GM21737 (cell line): ENCODE results near the gene ADSL.

Source experiments
- ATAC-seq: cut with Tn5 transposase; IDR thresholded peaks from one replicate; pipeline ENCODE4 v1.9.1; 2021; ENCODE audit warnings: mild to moderate bottlenecking, moderate library complexity; ENCODE audit not compliant: unreplicated experiment

The ADSL gene

DNA sequence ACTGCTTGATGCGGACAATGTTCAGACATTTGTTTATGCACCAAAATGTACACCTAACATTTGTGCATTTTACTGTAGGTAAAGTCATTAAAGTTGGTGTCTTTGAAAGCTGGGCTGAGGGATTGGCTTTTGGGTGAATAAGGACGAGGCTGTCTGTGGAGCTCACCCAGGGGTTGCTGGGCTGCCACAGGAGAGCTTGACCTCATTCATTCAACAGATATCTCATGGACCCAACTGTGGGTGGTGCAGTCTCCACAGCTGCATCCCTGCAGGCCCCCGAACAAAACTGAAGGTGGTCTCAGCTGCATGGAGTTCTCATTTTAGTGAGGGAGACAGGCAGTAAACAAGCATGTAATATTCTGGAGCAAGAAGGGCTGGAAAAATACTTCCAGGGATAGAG, 56.8 kb downstream of the ADSL start:
- ATAC-seq: no peak

DNA sequence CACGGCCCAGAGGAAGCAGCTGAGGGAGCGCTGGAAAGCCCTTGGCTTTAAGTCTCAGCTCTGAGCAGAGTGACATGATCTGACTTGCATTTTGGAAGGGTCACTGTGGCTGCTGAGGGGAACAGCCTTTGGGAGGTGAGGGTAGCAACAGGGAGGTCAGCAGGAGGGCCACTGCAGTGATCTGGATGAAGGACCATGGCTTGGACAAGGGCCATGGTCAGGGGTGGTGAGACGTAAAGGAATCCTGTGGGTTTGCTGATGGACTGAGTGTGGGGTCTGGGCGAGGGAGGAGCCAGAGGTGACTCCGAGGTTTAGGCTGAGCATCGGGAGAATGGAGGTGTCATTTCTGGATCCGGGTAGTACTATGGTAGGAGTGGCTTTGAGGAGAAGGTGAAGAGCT, 57.4 kb downstream of the ADSL start:
- no peak for ATAC-seq

DNA sequence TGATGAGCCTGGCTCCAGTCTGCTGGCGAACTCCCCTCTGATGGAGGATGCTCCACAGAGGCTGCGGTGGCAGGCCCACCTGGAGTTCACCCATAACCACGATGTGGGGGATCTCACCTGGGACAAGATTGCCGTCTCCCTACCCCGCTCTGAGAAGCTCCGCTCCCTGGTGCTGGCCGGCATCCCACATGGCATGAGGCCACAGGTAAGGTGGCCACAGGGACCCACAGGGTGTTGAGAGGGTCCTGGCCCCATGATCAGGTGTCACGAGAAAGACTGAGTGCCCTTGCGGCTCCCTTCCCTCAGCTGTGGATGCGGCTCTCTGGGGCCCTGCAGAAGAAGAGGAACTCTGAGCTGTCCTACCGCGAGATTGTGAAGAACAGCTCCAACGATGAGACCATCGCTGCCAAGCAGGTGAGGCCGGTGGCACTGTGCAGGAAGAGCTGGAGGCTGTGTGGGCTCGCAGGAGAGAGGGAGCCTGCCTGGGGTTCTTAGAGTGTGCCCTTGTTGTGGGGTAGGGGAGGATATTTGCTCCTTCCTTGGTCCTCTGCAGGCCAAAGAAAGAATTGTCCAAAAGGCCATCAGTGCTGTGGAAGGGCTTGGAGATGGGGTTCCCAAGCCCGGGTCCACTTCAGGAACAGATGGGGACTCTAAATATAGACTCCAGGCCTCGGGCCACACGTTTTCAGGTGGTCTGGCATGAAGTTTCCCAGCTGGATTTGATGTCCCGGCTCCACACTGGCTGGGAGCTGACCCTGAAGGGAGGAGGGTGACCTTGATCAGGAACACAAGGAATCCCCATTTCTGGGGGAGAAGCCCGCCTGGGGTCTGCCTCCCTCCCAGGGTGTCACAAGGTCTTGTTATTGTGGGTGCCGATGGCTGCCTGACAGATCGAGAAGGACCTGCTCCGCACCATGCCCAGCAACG, 58.2 kb downstream of the ADSL start:
- ATAC-seq: no peak

GRCh38 chr22:40405178-40406062, 59.1 kb downstream of the ADSL start:
- ATAC-seq: no peak

DNA sequence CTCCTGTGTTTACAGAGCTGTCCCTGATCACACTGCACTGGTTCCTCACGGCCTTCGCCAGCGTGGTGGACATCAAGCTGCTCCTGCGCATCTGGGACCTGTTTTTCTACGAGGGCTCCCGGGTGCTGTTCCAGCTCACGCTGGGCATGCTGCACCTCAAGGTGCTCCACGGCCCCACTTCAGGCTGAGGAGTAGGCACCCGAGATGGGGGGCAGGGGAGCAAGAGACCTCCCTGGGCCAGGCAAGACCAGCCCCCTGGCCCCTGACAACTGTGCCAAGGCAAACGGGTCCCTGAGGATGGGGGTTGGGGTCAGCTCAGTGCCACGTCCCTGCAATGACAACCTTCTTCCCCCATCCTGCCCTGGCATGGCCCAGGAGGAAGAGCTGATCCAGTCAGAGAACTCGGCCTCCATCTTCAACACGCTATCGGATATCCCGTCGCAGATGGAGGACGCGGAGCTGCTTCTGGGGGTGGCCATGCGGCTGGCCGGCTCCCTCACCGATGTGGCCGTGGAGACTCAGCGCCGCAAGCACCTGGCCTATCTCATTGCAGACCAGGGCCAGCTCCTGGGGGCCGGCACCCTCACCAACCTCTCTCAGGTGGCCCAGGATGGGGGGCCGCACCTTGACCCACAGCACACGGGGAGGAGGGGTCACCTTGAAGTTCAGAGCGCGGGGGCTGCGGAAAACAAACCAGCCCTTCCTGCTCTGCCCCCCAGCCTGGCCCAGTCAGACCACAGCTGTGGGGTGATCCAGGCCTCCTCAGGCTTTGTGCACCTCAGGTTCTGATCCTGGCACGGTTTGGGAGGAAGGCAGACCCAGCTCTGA, 60.0 kb downstream of the ADSL start:
- ATAC-seq: no peak

- no peak for ATAC-seq
Observed at GRCh38 chr22:40407021-40407761, 60.9 kb downstream of the ADSL start.

GRCh38 chr22:40407831-40408717, 61.8 kb downstream of the ADSL start:
- no peak for ATAC-seq

DNA sequence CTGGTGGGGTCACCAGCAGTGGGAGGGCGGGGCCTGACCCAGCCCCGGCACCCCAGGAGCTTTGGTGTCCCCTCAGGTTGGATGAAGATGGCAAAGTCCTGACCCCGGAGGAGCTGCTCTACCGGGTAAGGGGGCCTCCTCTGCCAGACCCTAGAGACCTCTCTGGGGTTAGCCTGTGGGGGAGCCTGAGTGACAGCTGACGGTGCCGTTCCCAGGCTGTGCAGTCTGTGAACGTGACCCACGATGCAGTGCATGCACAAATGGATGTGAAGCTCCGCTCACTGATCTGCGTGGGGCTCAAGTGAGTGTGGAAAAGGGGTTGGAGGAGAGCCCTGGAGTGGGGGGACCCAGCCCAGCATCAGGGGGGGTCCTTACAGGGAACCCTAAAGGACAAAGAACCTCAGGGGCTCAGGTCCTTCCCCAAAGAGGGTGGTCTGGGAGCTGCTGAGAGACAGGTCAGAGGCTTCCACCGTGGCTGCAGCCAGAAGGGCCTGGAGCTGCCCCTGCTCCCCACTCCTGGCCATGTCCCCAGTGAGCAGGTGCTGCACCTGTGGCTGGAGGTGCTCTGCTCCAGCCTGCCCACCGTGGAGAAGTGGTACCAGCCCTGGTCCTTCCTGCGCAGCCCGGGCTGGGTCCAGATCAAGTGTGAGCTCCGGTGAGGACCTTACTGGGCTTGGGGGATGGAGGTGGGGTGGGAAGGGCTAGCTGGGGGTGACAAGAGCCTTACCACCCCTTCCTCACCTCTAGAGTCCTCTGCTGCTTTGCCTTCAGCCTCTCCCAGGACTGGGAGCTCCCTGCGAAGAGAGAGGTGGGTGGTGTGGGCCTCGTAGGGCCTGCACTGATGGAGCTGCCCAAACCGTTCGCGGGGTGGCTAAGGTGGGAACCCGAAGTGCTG, 62.7 kb downstream of the ADSL start:
- ATAC-seq: no peak

DNA sequence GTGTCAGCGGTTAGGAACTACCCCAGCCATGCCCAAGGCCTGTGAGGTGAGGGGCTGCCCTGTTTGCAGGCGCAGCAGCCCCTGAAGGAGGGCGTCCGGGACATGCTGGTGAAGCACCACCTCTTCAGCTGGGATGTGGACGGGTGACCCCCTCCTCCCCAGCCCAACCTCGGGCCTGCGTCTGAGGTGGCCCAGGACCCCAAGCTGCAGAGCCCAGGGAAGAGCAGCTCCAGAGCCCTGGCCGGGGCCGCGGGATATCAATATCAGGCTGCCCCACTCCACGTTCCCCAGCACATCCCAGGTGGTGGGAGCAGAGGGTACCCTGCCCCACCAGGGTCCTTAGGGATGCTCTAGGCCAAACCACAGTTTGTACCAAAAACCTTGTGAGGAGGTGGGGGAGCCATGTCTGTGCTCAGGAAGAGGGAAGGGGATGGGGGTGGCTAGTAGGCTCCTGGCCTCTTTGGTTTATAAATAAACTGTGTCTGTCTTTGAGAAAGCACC, 63.4 kb downstream of the ADSL start:
- ATAC-seq: no peak

- no peak for ATAC-seq
Observed at GRCh38 chr22:40410272-40410671, 64.0 kb downstream of the ADSL start.

DNA sequence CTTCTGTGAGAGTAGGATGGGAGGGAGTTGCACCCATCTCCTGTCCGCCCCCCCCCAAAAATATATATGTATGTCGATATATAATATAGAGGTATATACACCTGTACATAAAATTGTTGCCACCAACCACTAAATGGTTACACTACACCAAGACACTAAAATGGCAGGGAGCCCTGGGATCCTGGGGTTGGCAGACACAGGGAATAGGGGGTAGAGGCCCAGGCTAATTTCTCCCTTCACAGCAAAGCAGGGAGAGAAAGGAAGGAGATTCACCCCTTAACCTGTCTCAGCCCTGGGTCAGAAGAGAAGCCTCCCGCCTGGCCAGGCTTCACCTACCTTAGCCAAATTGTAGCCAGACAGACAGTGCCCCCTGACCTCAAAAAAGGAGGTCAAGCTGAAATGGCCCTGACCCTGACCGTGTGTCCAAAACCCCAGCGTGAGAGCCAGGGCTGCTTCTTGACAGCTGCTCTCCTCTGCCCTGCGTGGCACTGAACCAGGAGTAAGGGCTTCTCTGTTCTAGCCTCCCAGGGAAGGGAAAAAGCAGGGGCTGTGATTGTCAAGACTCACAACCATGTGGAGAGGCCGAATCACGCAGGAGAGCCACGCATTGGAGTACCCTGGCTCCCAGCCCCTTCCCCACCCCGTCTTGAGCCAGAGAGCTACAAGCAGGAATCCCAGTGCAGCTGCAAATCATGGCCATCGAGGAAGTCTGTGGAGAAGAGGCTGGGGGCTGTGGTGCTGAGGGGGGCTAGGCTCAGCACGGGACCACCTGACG, 64.6 kb downstream of the ADSL start:
- no peak for ATAC-seq

DNA sequence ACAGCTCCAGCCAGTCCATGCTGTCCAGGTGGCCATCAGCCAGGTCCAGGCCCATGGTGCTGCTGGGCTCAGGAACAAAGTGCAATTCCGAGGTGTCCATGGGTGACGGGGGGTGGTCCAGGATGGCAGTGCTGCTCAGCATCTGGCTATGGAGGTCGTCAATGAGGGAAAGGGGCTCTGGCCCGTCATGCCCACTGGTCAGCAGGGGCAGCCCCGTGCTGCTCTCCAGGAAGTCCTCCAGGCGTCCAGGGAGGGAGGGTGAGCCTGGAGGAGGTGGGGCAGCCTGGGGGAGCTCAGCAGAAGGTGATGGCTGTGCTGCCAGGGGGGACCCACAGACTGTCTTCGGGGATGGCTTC, 65.2 kb downstream of the ADSL start:
- ATAC-seq: no peak

GRCh38 chr22:40412441-40412840, 66.1 kb downstream of the ADSL start:
- ATAC-seq: no peak

DNA sequence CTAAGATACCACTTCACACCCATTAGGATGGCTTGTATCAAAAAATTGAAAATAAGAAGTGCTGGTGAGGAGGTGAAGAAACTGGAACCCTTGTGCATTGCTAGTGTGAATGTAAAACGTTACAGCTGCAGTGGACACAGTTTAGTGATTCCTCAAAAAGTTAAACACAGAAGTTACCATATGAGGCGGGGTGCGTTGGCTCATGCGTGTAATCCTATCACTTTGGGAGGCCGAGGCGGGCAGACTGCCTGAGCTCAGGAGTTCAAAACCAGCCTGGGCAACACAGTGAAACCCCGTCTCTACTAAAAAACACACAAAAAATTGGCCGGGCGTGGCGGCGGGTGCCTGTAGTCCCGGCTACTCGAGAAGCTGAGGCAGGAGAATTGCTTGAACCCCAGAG, 67.6 kb downstream of the ADSL start:
- no peak for ATAC-seq

DNA sequence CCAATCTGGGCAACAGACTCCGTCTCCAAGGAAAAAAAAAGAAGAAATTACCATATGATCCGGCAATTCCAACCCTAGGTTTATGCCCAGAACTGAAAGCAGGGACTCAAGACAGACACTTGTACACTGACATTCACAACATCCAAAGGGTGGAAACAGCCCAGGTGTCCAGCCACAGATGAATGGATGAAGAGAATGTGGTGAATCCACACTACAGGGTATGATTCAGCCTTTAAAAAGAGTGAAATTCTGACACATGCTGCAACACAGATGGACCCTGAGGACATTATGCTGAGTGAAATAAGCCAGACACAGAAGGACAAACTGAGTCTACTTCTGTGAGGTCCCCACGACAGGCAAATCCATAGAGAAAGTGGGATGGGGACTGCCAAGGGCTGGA, 68.0 kb downstream of the ADSL start:
- ATAC-seq: no peak

- no peak for ATAC-seq
Observed at GRCh38 chr22:40414838-40415505, 68.7 kb downstream of the ADSL start.
